Dedifferentiated amniotic fluid mesenchymal stem cell (primary cell): ENCODE data around the gene ZDHHC6.
"Not testable (repeated sequence)": the region's sequence is repeated elsewhere in the genome, so short reads cannot be mapped to it uniquely, and the experiment has no call there.

ENCODE experiments used
- DNase-seq: peaks from one replicate; pipeline ENCODE4 v3.0.0-alpha.2; 2016; ENCODE audit errors: extremely low spot score

ZDHHC6 gene

DNA sequence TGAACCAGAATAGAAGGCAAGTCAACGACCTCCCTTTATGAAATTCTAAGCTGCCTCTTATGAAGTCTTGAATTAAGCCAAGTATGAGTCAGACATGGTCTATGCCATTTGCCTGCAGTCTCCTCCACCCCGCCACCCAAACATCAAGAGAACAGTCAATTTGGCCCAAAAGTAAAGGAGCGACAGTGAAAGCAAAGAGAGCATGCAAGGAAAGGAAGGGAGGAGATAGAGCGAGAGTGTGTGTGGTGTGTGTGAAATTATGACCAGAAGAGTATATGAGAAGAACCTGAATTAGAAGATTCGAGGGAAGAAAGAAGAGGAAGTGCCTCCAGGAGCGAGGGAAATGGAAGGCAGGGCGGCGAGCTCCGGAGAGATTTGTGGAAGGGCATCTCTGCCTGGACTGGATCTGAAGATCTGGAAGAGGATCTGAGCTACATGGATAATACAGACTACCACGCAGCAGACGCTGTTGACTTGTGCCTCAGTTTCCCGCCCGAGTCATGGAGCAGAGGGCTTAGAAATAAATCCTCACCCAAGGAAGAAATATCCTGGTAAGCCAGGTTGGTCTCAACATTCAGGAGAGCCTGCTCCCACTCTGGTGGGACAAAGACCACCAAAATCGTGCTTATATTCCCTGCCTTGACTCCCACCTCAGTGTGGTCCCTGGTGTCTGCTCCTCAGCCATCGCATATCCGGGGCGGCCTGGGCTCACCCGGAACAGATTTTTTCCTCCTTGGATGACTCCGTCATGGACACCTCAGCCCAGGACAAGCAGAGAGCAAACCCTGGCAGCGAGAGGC lies 459 bp downstream of the ZDHHC6 start:
- no peak for DNase-seq

DNA sequence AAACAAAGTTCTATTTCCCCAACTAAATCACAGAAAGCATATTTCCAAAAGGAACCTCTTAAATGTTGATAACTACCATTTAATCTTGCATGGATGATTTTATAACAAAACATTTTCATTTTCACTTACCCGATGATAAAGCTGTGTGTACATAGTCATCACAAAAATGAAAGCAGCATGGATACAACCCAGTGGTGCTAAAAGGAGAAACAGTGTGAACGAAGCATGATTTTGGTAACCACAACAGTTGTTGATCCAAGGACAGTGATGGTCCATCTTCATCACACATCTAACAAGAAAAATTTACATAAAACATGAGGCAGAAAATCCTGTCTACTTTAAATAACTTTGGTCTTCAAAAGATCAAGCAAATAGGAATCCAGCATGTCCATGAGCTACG lies 4.7 kb downstream of the ZDHHC6 start:
- no peak for DNase-seq

DNA sequence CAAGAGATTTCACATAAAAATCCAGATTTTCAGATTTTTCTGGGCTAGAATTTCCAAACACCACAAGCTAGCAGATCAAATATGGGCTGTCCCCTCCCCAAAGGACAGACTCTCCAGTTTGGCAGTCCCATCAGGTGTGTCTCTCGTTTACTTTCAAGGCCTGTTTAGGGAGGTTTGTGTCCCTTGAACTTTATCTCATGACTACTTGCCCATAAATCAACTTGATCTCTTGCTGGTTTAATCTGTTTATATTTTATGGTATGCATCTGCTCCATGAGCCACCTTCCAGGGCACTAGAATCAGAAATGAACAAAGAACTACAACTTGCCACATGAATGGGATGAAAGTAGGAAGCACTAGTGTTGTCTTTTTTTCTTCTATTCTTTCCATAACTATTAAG lies 5.2 kb downstream of the ZDHHC6 start:
- DNase-seq, result no peak

DNA sequence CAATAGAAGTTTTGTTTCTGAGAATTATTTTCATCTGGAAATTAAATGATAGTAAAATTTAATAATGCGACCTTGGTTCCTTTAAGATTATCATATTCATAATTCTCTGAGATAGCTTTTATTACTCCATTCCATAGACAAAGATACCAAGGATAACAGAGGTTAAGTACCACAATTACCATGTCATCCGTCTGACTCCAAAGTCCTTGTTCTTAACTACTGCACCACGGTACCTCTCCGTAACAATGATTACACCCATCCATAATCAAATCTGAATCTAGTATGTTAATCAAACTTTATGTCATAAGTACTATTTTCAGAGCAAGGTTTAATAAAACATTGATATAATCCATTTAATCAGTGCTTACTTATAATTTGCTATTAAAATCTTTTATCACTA lies 8.4 kb downstream of the ZDHHC6 start:
- no peak for DNase-seq

DNA sequence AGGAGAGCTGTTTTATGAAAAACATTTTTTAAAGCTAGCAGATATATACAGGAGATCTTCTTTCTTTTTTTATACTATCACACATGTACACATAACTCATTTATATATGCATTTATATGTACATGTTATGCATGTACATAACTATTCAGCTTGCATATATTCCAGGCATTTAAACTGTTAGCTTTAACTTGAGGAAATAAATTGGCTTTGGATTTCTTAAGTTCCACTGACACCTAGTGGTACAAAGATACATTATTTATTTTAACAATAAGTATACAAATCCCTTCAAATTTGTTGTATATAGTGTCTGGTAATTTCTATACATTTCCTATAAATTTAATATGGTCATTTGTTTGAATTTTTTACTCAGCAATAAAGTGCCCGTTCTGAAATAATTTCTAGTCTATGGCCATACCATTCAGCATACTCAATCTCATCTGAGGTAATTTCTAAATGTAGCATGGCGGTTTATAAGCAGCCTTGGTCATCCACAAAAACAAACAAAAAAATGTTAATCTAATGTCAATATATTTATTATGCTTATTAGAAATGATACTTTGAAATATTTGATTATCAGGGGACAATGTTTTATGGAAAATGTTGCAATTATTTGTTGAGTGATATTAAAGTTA lies 11.6 kb downstream of the ZDHHC6 start:
- DNase-seq, result peak; percentile 25

DNA sequence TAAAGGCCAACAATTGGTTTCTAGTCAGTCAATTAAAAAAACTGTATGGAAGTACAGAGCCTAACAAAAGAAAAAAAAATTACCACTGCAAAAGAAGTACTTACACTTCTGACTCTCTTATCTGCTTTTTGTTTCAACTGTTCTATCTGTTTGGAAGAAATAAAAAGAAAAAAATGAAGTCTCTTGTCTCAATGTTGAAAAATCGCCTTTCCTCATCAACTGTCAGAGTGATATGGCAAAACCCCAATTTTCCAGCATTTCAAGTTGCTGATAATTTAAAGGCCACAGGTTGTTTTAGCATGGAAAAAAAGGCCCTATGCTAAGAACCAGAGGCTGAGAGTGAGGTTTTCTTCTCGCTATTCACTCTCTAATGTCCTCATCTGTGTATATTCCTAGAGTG lies 13.6 kb downstream of the ZDHHC6 start:
- no peak for DNase-seq

DNA sequence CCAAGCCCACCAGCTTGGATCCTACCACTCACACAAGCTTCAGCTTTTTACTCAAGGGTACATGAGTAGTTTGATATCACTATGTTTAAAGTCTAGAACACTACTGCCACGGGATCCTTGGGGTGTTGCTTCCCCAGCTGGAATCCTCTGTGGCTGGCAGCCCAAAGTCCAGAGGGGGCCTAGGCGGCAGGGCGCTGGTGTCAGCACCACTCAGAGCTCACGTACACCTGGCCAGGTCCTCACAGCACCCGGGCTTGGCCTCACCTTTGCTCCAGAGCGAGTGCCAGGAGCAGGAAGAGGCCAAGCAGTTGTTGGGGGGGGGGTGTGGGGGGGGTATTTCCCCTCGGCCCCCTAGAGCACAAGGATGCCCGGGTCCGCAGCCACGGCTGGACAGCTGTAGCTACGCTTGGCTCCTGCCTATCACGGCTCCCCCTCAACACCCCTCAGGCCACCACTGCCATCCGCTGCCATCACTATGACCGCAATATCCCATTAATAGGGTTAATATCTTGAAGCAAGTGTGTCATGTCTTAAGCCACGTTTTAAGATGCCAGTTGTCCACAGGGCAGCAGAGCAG lies 17.0 kb downstream of the ZDHHC6 start:
- DNase-seq, result no peak

DNA sequence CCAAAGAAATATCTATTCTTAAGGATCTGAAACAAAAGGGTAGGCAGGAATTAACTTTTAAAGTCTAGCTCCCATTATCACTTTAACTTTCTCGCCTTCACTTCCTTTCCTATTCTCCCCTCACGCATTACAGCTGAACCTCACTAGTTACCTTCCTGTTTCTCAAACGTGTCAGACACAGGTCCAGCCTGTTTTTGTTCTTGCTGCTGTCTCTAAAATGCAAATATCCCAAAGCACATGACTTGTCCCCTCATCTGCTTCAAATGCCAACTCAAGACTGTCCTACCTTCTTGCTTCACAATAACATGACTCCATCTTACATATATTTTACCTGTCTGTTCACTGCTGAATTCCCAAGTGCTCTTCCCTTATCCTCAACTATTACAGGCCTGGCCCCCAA lies 17.6 kb downstream of the ZDHHC6 start:
- no peak for DNase-seq

DNA sequence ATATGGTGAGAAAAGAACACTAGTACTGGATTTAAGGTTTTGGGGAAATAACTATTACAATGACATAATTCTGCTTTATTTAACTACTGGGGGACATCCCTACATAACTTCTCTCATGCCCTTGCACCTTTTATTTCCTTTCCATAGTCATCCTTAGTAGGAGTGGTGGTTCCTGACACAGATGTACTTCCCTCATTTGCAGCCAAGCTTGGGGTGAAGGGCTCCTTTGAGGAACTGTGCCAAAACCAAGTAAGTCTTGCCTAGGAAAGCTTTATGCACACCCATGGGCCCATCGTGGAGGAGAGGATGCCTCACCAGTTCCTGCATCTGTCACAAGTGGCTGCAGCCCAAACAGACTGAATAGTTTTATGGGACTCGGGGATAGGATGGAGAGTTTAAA lies 20.6 kb downstream of the ZDHHC6 start:
- no peak for DNase-seq

DNA sequence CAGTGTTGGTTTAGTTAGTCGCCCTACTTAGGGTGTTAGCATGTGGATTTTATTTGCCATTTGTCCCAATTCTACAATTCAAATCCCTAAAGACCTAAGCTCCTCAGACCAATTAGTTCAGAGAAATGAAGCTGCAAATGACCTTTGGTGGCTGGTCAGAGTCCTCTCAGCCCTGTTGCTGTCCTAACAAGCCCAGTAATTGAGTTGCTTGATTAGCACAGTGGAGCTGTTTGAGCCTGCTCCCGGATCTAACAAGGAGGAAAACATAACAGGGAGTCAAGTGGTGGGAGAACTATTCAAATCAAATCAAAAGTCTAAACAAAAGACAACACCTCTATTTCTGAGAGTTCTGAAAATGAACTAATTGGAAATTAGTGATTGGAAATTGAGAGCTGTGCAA lies 22.1 kb downstream of the ZDHHC6 start:
- DNase-seq, result no peak

DNA sequence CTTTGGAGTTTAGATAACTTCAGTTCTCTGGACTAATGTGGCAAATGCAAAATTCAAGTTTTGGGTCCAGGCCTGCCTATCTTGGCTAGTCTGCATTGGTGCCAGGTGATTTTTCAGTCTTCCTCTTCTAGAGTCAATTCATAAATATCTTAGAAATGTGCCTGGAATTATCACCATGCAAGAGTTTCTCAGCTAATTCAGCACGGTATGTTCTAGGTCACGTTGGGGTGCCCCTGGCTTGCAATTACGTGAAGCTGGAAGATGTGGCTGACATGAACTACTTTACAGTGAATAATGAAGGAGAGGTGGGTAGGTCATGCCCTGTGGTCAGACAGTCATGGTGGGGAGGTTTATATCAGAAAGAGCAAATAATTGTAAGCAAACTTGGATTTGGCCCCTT lies 25.0 kb downstream of the ZDHHC6 start:
- no peak for DNase-seq

DNA sequence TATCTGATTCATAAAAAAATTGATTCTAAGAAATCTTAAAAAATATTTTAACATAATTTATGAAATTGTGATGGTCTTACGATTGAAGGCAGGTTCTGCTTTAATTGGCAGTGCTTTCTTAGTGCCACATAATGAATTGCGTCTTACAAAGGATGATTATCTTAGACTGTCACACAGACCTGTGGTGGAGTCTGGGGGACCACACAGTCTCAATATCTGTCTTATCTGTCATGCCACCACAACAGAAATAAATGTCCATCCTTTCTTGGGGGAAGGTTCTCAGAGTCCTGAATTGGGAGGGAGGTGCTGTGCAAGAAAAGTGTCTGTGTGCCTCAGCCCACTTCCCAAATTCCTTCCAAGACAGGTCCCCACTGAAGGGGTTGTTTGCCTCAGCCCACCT lies 34.0 kb downstream of the ZDHHC6 start:
- no peak for DNase-seq

DNA sequence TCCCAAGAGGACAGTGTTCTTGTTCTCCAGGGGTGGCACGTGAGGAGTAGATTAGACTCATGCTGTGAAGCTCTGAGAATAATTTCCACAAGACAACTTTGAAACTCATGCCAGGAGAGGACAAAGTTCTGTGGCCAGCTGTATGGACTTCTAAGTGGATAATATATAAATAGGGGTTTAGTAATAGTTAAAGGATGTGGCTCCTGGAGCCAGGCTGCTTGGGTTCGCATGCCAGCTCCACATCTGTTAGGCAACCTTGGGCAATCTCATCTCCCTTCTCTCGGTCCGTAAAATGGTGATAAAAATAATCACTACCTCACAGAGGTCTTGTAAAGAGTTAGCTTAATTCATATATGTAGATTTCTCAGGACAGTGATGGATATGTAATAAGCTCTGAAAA lies 37.0 kb downstream of the ZDHHC6 start:
- DNase-seq, result no peak

DNA sequence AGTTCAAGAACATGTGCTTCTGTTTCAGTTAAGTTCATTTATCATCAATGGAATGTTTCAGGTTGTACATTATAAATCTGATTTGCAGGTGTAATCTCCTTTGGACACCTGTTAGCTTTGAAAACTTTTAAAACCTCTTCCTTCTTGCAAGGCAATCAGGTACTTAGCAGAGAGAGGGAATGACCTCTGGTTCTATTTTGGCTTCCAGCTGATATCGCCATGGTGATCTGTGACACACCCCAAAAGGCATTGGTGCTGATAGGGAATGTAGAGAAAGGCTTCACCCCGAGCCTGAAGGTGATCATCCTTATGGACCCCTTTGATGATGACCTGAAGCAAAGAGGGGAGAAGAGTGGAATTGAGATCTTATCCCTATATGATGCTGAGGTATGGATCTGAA lies 37.4 kb downstream of the ZDHHC6 start:
- no peak for DNase-seq

DNA sequence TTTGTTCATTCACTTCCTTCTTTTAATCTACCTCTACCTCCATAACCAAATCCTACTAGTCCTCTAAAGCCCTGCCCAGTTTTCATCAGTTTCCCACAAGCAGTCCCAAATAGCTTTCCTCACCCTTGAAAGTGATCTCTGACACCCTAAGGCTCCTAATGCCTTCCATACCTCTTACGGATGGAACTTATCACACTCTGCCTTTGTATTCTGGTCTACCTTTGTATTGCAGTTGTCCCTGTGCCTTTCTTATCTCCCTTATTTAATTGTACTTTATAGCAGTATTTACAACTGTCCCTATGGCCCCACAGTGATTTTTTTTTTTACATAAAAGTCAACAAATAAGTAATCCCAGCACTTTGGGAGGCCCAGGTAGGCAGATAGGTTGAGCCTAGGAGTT lies 39.0 kb downstream of the ZDHHC6 start:
- no peak for DNase-seq

DNA sequence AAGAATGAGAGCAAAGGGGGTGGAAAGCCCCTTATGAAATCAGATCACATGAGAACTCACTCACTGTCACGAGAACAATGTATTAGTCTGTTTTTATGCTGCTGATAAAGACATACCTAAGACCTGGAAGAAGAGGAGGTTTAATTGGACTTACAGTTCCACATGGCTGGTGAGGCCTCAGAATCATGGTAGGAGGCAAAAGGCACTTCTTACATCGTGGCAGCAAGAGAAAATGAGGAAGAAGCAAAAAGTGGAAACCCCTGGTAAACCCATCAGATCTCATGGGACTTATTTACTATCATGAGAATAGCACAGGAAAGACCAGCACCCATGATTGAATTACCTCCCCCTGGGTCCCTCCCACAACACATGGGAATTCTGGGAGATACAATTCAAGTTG lies 39.9 kb downstream of the ZDHHC6 start:
- DNase-seq, result not testable (repeated sequence)

DNA sequence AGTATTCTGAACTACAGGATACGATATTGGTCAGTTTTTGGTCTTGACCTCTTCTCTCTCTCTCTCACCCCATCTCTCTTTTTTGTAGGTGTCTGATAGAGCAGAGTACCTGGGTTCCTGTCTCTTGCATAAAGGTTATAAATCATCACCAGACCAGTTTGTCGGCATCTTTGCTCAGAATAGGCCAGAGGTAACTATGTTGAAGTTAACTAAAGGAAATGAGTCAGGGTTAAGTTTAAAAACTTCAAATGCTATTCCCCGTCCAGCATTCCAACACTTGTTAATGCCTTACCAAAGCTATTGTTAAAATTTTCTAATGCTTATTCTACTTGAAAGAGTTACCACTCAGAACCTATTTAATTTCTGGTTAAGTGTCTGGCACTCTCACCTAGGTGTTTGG lies 42.1 kb downstream of the ZDHHC6 start:
- no peak for DNase-seq

DNA sequence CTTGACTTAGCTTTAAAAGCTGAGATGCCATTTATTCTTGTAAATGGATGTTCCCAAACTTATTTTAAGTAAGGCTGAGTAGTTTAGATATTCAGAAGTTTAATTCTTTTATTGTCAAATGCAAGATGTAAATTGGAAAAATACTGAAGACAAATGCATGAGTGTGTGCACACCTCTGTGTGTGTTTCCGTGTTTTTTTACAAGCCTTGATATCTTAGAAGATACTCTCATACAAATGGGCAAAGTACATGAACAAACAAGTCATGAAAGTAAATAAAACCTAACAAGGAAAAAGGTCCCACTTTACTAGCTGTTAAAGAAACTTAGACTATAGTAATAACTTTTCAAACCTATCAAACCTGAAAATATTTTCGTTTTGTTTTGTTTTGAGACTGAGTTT lies 43.8 kb downstream of the ZDHHC6 start:
- no peak for DNase-seq

DNA sequence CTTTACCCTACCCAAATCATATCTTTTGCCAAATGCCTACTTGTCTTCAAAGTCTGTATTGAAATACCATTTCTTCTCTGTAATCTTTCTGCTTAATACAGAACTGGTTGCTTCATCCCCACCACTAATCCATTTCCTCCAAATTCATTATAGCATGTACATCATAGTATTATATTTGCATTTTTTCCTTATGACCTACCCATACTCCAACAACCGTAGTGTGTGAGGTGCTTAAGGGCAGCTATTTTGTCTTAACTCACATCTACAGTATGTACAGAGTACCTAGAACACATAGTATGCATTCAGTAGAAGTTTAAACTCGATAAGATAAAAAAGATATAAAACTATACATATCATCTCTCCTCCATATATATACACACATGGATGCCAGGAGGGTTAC lies 49.1 kb downstream of the ZDHHC6 start:
- no peak for DNase-seq

DNA sequence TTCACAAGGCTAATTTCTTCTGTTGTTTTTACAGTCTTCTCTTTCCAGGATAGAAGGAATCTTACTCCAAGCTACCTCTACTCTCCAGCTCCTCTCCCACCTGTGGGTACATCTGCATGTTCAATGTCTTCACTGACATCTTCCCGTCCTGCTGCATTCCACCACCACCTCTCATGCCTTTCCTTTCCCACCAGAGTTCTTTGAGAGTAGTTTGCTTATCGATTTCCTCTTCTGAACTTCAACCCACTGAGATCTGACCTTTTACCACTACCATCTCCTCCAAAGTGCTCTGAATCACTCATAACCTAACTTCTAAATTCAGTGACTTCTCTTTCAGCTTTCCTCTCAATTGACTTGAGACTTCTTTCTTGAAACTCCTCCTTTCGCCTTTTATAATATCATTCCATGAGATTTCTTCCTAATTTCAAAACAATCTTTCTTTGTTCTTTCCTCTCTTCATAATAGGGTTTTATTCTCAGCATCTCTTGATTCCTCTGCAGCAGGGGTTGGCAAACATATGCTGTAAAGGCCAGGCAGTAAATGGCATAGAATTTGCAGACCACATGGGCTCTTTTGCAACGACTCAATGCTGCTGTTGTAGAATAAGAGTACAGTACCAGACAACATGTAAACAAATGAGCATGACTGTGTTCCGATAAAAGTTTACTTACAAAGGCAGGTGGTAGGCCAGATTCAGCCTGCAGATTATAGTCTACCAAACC lies 50.7 kb downstream of the ZDHHC6 start:
- no peak for DNase-seq

DNA sequence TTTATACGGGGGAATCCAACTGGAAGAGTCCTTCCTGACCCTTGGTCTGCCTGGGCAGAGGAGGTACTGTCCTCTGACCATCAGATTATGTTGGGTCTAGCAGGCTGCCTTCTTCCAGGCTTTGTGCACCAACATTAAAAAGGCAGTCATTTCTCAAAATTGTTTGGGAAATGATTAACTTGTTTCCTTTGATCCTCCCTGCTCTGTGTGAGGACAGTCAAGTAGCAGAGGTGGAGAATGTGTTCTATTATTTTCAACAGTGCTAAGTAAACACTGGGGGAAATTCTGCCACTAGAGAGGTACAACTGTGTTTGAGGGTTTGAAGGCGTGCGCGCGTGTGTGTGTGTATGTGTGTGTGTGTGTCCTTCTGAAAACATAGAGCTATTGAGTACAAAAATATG lies 52.2 kb downstream of the ZDHHC6 start:
- DNase-seq, result no peak

DNA sequence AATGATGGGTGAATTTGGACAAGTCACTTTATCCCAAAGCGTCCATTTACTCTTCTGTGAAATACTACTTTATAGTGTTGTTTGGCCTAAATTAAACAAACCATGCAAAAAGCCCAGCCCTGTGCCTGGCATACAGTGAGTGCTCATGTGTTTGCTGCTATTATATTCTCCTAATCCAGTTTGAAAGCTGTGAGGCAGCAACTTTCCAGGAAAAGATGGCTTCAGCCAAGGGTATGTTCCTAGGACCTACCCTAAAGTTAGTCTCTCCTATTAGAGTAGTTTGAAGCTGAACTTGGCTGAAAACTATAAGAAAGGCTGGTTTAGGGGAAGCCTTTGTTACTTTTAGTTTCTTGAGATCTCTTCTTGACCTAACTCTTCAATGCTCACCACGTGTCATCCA lies 52.9 kb downstream of the ZDHHC6 start:
- DNase-seq, result no peak

DNA sequence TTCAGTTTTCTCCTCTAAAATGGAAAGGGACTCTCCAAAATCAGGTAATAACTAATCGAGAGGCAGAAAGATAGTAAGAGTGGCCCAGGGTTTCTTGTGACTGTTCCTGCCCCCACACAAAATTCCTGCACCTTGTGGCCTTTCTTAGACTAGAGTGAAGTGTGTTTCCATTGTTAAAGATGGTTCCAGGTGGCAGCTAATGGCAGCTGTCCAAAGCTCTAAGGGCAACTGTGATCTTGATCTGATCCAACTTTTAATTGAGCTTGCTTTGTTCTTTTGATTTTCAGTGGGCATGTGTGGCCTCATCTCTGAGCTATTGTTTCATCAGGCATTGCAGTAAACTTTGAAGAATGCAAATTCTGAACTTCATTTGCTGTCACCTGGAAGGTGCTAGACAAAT lies 53.4 kb downstream of the ZDHHC6 start:
- DNase-seq, result no peak
